ENCODE results near the gene NDUFS5.
"Not testable (repeated sequence)": the region's sequence is repeated elsewhere in the genome, so short reads cannot be mapped to it uniquely, and the experiment has no call there.

The NDUFS5 gene

GRCh38 chr1:39026051-39026865 lies at the start of gene NDUFS5:
Gene NDUFS5, plus strand, starts transcription at chr1:39026350. Its CDS starts 2,375 bp downstream, at chr1:39028725.
- peak within 1 kb of the TSS; percentile 70 for H3K4me3 ChIP-seq (ENCODE audit: control insufficient read depth, low read depth, low read length)
- TF ChIP-seq, protein P1, sequence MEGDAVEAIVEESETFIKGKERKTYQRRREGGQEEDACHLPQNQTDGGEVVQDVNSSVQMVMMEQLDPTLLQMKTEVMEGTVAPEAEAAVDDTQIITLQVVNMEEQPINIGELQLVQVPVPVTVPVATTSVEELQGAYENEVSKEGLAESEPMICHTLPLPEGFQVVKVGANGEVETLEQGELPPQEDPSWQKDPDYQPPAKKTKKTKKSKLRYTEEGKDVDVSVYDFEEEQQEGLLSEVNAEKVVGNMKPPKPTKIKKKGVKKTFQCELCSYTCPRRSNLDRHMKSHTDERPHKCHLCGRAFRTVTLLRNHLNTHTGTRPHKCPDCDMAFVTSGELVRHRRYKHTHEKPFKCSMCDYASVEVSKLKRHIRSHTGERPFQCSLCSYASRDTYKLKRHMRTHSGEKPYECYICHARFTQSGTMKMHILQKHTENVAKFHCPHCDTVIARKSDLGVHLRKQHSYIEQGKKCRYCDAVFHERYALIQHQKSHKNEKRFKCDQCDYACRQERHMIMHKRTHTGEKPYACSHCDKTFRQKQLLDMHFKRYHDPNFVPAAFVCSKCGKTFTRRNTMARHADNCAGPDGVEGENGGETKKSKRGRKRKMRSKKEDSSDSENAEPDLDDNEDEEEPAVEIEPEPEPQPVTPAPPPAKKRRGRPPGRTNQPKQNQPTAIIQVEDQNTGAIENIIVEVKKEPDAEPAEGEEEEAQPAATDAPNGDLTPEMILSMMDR (IDR thresholded peaks at IDR 0.05; ENCODE audit: control insufficient read depth, insufficient read depth, low read depth, low read length, missing control alignments), result no peak
- DNase-seq (ENCODE audit: low read depth), result peak; percentile 81

- not testable (repeated sequence) for H3K4me3 ChIP-seq (ENCODE audit: control insufficient read depth, low read depth, low read length); DNase-seq (ENCODE audit: low read depth)
Measured at GRCh38 chr1:38977399-38978244, 48.5 kb upstream of the NDUFS5 start.

GRCh38 chr1:38978245-38978542 lies 48.0 kb upstream of the NDUFS5 start:
- DNase-seq (ENCODE audit: low read depth); H3K4me3 ChIP-seq (ENCODE audit: control insufficient read depth, low read depth, low read length): not testable (repeated sequence)

DNA sequence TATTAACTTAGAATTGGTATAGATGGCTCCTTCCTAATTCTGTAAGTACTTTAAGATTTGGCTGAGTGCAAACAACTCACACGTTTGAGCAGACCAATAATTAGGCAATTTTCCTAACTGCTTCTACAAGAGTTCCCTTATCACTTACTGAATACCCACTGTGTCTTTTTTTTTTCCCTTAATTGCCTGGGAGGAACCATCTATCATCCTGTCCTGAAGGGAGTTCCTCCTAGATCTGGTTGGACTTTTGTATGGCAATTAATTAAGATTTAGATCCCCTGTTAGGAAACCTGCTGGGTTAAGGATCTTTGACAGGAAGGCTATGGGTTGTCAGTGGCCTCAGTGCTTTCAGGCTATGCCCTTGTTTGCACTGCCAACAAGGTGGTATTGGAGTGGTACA lies 46.8 kb upstream of the NDUFS5 start:
- DNase-seq (ENCODE audit: low read depth); H3K4me3 ChIP-seq (ENCODE audit: control insufficient read depth, low read depth, low read length): not testable (repeated sequence)

DNA sequence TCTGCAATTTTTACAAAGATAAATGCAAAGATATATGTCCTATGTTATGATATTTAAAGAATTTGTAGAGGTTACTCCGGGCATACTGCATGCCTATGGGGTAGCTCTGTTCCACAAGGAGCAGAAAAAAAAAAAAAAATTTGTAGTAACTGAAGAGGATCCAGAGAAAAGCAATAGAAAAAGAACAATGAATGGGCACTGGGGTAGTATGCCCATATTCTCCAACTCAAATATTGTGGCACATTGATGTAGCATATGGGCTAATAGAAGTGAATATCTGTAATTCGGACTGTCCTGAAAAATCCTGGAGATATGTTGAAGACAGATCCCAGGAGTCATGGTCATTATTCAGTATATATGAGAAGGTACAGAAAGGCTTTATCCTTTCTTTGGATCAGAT lies 36.2 kb upstream of the NDUFS5 start:
- TF ChIP-seq, protein P1 (IDR thresholded peaks at IDR 0.05; ENCODE audit: control insufficient read depth, insufficient read depth, low read depth, low read length, missing control alignments), result no peak
- no peak overlapping the region for H3K4me3 ChIP-seq (ENCODE audit: control insufficient read depth, low read depth, low read length)
- no peak for DNase-seq (ENCODE audit: low read depth)

- TF ChIP-seq, protein P1 (IDR thresholded peaks at IDR 0.05; ENCODE audit: control insufficient read depth, insufficient read depth, low read depth, low read length, missing control alignments), result no peak
- no peak for DNase-seq (ENCODE audit: low read depth)
- peak overlapping the region; percentile 75 for H3K4me3 ChIP-seq (ENCODE audit: control insufficient read depth, low read depth, low read length)
Measured at GRCh38 chr1:38990386-38990737, 35.8 kb upstream of the NDUFS5 start.

DNA sequence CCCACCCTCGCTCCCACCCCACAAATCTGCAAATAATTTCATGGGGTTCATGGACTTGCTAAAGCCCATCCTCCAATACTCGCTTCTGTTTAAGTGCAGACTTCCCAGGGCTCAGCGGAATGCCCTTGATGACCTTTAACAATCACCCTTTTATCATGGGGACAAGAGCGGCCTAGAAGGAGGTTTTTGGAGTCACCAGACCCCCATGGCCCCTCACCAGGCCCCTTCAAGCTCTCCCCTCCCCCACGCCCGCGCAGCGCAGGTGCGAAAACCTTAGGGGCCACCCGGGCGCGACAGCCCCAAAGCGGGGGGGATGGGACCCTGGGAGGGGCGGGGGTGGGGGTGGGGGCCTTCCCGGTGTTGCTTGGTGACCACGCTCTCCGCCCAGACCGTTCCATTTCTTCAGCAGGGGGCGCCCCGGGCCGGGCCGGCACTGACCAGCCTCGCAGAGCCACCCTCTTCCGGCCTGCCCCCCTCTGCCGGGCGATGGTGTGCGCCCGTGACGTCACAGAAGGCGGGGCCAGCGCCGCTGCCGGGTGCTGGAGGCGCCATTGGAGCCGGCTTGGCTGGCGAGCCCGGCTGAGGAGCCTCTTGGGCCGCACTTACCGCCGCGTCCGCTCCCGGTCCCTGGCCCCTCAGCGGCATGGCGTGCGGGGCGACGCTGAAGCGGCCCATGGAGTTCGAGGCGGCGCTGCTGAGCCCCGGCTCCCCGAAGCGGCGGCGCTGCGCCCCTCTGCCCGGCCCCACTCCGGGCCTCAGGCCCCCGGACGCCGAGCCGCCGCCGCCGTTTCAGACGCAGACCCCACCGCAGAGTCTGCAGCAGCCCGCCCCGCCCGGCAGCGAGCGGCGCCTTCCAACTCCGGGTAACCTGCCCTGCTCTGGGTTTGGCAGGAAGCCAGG lies 35.2 kb upstream of the NDUFS5 start, which contains the start of gene AKIRIN1:
TSS of gene AKIRIN1 (plus strand) at position 539 of the 900 bp plus-strand sequence. CDS start at position 644, 105 bp downstream.
- H3K4me3 ChIP-seq (ENCODE audit: control insufficient read depth, low read depth, low read length), result peak within 1 kb of the TSS; percentile 99

More for the DNA sequence above, 35.2 kb upstream of the NDUFS5 start, which contains the start of gene AKIRIN1:
- TF ChIP-seq, protein P1 (IDR thresholded peaks at IDR 0.05; ENCODE audit: control insufficient read depth, insufficient read depth, low read depth, low read length, missing control alignments), result no peak
- DNase-seq (ENCODE audit: low read depth), result peak; percentile 90
